ENCODE data around the gene NFU1.

DNA sequence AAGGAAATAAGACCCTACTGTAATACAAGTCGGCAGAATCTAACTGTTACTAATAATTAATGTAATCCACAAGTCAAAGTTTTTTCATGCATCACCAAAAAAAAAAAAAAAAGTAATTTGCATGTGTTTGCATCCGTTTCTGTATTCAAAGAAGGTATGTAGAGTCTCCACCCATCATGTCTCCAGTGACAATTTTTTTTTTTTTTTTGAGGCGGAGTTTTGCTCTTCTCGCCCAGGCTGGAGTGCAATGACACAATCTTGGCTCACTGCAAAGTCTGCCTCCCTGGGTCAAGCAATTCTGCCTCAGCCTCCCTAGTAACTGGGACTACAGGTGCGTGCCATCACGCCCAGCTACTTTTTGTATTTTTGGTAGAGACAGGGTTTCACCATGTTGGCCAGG is 24.2 kb upstream of the NFU1 start:
- TF ChIP-seq, protein P1, sequence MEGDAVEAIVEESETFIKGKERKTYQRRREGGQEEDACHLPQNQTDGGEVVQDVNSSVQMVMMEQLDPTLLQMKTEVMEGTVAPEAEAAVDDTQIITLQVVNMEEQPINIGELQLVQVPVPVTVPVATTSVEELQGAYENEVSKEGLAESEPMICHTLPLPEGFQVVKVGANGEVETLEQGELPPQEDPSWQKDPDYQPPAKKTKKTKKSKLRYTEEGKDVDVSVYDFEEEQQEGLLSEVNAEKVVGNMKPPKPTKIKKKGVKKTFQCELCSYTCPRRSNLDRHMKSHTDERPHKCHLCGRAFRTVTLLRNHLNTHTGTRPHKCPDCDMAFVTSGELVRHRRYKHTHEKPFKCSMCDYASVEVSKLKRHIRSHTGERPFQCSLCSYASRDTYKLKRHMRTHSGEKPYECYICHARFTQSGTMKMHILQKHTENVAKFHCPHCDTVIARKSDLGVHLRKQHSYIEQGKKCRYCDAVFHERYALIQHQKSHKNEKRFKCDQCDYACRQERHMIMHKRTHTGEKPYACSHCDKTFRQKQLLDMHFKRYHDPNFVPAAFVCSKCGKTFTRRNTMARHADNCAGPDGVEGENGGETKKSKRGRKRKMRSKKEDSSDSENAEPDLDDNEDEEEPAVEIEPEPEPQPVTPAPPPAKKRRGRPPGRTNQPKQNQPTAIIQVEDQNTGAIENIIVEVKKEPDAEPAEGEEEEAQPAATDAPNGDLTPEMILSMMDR (IDR thresholded peaks at IDR 0.05), result no peak
- TF ChIP-seq POLR2A (IDR thresholded peaks at IDR 0.05) (no peak), POLR2AphosphoS5 (IDR thresholded peaks at IDR 0.05) (no peak)
